Upper lobe of left lung (tissue), 6 donors: ENCODE data around the gene ZBTB16. TPM values are rescaled to one million over a fixed set of nuclear protein-coding genes. Genes with fewer than 3 reads are reported as not detected.
A peak's percentile ranks its signal among the peaks of the same experiment; 100 is the strongest.

Source experiments
- ATAC-seq, 2 donors: fragments of 200-7000 bp; cut with Tn5 transposase; one replicate each; pipeline ENCODE4 v1.9.1; 2022; ENCODE audit warnings: mild to moderate bottlenecking in 2 of 2, moderate library complexity in 2 of 2; ENCODE audit not compliant: low FRiP score in 2 of 2
- DNase-seq, 2 donors: peaks; one replicate each; pipeline ENCODE4 v3.0.0-alpha.2; 2019 to 2020
- H3K27ac ChIP-seq, 4 donors: fragments of 200-600 bp; sonication (generic); one replicate each; pipeline ENCODE4 v1.5.1; 2016 to 2019
- H3K27me3 ChIP-seq, 4 donors: fragments of 200-600 bp; sonication (generic); one replicate each; pipeline ENCODE4 v1.5.1; 2017 to 2019
- H3K36me3 ChIP-seq, 4 donors: fragments of 200-600 bp; sonication (generic); one replicate each; pipeline ENCODE4 v1.5.1; 2016 to 2019
- H3K4me1 ChIP-seq, 4 donors: fragments of 200-600 bp; sonication (generic); one replicate each; pipeline ENCODE4 v1.5.1; 2018 to 2019
- H3K4me3 ChIP-seq, 4 donors: fragments of 200-600 bp; sonication (generic); one replicate each; pipeline ENCODE4 v1.5.1; 2017 to 2019; ENCODE audit warnings: mild to moderate bottlenecking in 2 of 4, moderate library complexity in 1 of 4
- H3K9me3 ChIP-seq, 4 donors: fragments of 200-600 bp; sonication (generic); one replicate each; pipeline ENCODE4 v1.5.1; 2018 to 2019
- CTCF ChIP-seq, 6 experiments: fragments of 450-650 bp in 4 of 6; fragments of 200-600 bp in 2 of 6; sonication (generic) in 2 of 6; IDR thresholded peaks; one replicate each; pipeline ENCODE4 v1.5.1; 2016 to 2019; ENCODE audit warnings: antibody characterized with exemption in 6 of 6
- EP300 ChIP-seq, 4 donors: sonication (generic); formaldehyde crosslinking; IDR thresholded peaks; one replicate each; pipeline ENCODE4 v1.5.1; 2017; ENCODE audit warnings: antibody characterized with exemption in 4 of 4, control low read depth in 2 of 4
- POLR2A ChIP-seq, 4 donors: fragments of 450-650 bp; IDR thresholded peaks; one replicate each; pipeline ENCODE4 v1.5.1; 2016 to 2017; ENCODE audit warnings: antibody characterized with exemption in 4 of 4, mild to moderate bottlenecking in 2 of 4
- POLR2AphosphoS5 ChIP-seq, 2 donors: sonication (generic); formaldehyde crosslinking; IDR thresholded peaks; one replicate each; pipeline ENCODE4 v1.5.1; 2017; ENCODE audit warnings: antibody characterized with exemption in 2 of 2
- WGBS, 2 donors: methylation state at CpG; one replicate each; pipeline ENCODE4 v1.1.5; 2017 to 2018; 5-methylcytosine and 5-hydroxymethylcytosine counted together
- total RNA-seq, 6 donors: library from RNA; depleted of rRNA in 4 of 6; stranded (reverse); fragments of >200 nt in 4 of 6; gene quantifications; one replicate each; pipeline versions ENCODE4 v1.1.0 to v1.2.1, GENCODE V29; 2016 to 2021
- donor health status: DM: no; HTN: no; CAD: no; lungs with moderate emphysema.
- donor health status: DM: no; HTN: yes; CAD: no; lungs with severe emphysema.

ZBTB16 gene
- total RNA-seq, 6 donors from 2014 or later, result 110 to 584 (median 179) TPM

GRCh38 chr11:114120606-114121005, 61.1 kb downstream of the ZBTB16 start:
- DNase-seq (no peak), ATAC-seq (no peak)
- Histone ChIP-seq H3K27me3 (no peaks in the 10 kb centered on the region), H3K9me3 (no peaks in the 10 kb centered on the region), H3K27ac (peak overlapping the region in 3 of 4 donors; percentile 62 to 67 (median 65)), H3K36me3 (peaks cover 4 to 38% (median 5%) of the 10 kb centered on the region in 4 donors), H3K4me3 (no peak overlapping the region), H3K4me1 (peaks cover 71 to 94% (median 79%) of the 10 kb centered on the region in 4 donors)
- WGBS, 2 donors, result 91 to 93% methylated on average over 8 of the region's 8 CpGs
- TF ChIP-seq POLR2A (IDR thresholded peaks at IDR 0.05) (no peak), POLR2AphosphoS5 (IDR thresholded peaks at IDR 0.05) (no peak), CTCF (IDR thresholded peaks at IDR 0.05) (no peak), EP300 (IDR thresholded peaks at IDR 0.05) (no peak)

- no peaks in the 10 kb centered on the region for H3K27me3 ChIP-seq
- ATAC-seq (no peak), DNase-seq (no peak)
- peaks cover 7 to 43% (median 11%) of the 10 kb centered on the region in 4 donors for H3K36me3 ChIP-seq
- 94 to 95% methylated on average over 6 of the region's 6 CpGs for WGBS, 2 donors
- H3K4me3 ChIP-seq, result no peak overlapping the region
- peaks cover 69 to 96% (median 79%) of the 10 kb centered on the region in 4 donors for H3K4me1 ChIP-seq
- peak overlapping the region; percentile 45 to 67 (median 64) for H3K27ac ChIP-seq
- H3K9me3 ChIP-seq, result no peaks in the 10 kb centered on the region
- TF ChIP-seq CTCF (IDR thresholded peaks at IDR 0.05) (no peak), EP300 (IDR thresholded peaks at IDR 0.05) (no peak), POLR2AphosphoS5 (IDR thresholded peaks at IDR 0.05) (no peak), POLR2A (IDR thresholded peaks at IDR 0.05) (no peak)
Measured at GRCh38 chr11:114121138-114121537, 61.6 kb downstream of the ZBTB16 start.

GRCh38 chr11:114121804-114122504, 62.4 kb downstream of the ZBTB16 start:
- Histone ChIP-seq H3K9me3 (no peaks in the 10 kb centered on the region), H3K27me3 (no peaks in the 10 kb centered on the region), H3K36me3 (peaks cover 7 to 45% (median 17%) of the 10 kb centered on the region in 4 donors), H3K27ac (peak overlapping the region in 2 of 4 donors; percentile 65 to 67), H3K4me1 (peaks cover 69 to 96% (median 79%) of the 10 kb centered on the region in 4 donors), H3K4me3 (no peak overlapping the region)
- TF ChIP-seq CTCF (IDR thresholded peaks at IDR 0.05), result no peak
- peak in 1 of 2 donors; percentile 37 for TF ChIP-seq POLR2AphosphoS5 (IDR thresholded peaks at IDR 0.05)
- peak in 2 of 4 donors; percentile 77 to 87 for TF ChIP-seq EP300 (IDR thresholded peaks at IDR 0.05)
- TF ChIP-seq POLR2A (IDR thresholded peaks at IDR 0.05), result no peak
- WGBS, 2 donors, result 76 to 79% methylated on average over 6 of the region's 6 CpGs
- no peak for ATAC-seq
- DNase-seq, result no peak

DNA sequence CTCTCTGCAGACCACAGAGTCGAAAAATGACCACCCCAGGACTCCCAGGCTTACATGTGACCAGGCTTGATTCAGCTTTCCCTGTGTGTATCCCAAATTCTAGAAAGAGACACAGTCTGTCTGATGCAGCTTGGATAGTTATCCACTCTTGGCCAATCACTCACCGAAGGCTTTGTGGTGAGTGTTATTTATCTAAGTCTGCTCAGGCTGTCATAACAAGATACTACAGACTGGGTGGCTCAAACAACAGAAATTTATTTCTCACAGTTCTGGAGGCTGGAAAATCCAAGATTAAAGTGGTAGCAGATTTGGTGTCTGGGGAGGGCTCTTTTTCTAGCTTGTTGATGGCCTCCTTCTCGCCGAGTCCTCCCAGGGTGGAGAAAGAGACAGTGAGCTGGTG, 63.2 kb downstream of the ZBTB16 start:
- Histone ChIP-seq H3K27me3 (no peaks in the 10 kb centered on the region), H3K27ac (peak overlapping the region in 3 of 4 donors; percentile 28 to 67 (median 65)), H3K36me3 (peaks cover 7 to 51% (median 24%) of the 10 kb centered on the region in 4 donors), H3K4me1 (peaks cover 73 to 96% (median 81%) of the 10 kb centered on the region in 4 donors), H3K4me3 (no peak overlapping the region), H3K9me3 (no peaks in the 10 kb centered on the region)
- DNase-seq (no peak), ATAC-seq (no peak)
- TF ChIP-seq CTCF (IDR thresholded peaks at IDR 0.05), result no peak
- no peak for TF ChIP-seq POLR2AphosphoS5 (IDR thresholded peaks at IDR 0.05)
- no peak for TF ChIP-seq POLR2A (IDR thresholded peaks at IDR 0.05)
- no peak for TF ChIP-seq EP300 (IDR thresholded peaks at IDR 0.05)
- WGBS, 2 donors, result 87 to 89% methylated on average over 4 of the region's 4 CpGs
